ELR (cell line): ENCODE data around the gene KCTD5.

ENCODE experiments used
- DNase-seq: peaks from one replicate; pipeline ENCODE4 v3.0.0-alpha.2; 2015; ENCODE audit warnings: low read depth

KCTD5 gene

DNA sequence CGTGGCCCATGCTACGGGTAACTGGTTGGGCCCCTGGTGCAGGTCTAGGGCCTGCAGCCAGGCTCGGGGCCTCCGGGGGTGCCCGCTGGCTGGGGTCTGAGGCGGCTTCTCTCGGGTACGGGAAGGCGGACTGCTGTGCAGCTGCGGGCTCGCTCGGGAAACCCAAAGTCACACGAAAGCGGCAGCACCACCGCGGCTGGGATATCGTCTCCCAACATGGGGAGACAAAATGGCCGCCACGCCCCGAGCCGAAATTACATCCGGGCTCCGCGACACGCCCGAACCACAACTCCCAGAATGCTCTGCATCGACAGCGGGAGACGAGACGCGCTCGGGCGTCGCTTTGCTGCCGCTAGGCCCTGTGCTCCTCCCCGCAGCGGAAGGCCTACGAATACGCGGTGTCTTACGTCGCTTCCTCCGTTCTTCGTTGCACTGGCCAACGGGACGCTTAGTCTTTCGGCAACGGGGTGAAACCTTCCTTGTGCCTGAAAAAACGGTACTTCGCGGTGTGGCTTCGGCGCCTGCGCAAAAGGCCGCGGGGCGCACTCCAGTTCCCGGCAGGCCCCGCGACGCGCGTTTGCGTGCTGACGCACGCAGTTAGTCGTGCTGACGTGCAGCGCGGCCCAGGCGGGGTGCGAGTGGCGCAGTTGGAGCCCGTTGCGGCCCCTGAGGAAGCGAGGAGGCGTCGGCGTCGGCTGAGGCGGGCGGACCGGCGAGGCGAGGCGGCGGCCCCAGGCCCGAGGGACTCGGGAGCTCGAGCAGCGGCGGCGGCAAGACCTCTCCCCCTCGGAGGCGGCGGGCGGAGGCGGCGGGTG, 69.9 kb downstream of the KCTD5 start, which contains the start of gene SRRM2:
Gene SRRM2, plus strand, starts transcription at position 604 of the 815 bp plus-strand sequence. CDS start 3,727 bp downstream, outside the sequence.
- DNase-seq, result peak; percentile 94

DNA sequence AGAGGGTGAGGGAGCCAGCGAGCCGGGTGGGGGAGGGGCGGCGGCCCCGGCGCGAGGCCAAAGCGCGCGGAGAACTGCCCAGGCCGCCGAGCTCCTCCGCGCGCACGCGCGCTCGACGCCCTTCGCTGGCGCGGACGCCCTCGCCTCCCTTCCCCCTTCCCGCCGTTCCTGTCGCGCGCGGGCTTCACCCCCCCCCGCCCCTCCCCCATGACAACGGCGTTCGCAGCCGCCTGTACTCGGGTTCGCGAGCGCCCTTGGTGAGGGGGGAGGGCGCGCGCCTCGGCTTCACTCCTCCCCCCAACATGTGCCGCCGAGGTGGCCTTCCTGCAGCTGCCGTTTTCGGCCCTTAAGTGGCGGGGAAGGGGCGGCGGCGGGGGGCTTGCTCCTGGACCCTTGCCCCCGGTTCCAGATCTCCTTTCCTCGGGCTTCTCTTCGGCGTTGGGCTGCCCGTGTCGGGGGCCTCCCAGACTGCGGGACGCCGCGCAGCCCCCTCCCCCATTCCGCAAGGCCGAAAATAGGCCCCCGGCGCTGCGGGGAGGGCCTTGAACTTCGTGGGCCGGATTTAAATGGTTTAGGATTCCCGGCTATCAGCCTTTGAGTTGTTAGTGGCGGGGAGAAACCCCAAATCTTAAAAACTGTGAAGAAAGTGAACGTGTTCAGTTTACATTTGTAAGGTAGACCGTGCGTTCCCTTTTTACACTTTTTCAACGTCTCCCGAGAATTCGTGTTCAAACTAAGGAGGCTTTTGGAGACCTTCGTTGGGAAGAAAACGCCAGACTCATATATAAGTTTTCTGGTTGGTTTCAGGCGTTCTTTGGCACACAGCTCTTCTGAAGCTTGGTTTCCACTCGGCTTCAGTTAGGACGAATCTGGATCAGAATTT, 70.8 kb downstream of the KCTD5 start:
- peak; percentile 79 for DNase-seq

DNA sequence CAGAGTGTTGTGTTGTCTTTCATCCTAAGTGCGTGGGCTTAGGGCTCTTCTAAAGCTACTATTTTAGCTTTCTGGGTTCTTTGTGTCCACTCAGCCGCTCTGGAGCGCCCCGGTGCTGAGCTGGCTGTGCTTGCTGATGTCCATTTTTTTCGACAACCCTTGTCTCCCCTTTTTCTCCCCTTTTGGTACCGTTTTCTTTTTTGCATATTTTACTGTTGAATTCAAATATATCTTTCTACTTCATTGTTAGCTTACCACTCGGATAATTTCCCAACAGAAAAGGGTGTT, 71.4 kb downstream of the KCTD5 start:
- DNase-seq, result peak; percentile 35

DNA sequence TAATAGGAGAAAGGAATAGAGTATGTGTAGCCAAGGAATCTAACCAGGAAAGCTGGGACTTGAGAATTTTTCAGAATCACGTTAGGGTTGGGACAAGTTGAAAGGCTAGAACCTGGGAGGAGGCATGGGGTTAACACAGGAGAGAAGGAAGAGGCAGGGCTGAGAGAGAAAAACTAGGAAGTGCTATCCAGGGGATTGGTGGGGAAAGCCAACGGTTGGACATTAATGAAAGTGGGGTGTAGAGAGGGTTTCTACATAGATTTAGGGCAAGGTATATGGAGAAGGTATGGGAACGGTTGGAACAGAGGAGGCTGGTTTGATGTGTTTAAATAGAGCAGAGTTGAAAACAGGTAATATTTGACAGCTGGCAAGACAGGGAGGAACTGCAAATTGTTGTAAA, 72.8 kb downstream of the KCTD5 start:
- DNase-seq, result no peak

DNA sequence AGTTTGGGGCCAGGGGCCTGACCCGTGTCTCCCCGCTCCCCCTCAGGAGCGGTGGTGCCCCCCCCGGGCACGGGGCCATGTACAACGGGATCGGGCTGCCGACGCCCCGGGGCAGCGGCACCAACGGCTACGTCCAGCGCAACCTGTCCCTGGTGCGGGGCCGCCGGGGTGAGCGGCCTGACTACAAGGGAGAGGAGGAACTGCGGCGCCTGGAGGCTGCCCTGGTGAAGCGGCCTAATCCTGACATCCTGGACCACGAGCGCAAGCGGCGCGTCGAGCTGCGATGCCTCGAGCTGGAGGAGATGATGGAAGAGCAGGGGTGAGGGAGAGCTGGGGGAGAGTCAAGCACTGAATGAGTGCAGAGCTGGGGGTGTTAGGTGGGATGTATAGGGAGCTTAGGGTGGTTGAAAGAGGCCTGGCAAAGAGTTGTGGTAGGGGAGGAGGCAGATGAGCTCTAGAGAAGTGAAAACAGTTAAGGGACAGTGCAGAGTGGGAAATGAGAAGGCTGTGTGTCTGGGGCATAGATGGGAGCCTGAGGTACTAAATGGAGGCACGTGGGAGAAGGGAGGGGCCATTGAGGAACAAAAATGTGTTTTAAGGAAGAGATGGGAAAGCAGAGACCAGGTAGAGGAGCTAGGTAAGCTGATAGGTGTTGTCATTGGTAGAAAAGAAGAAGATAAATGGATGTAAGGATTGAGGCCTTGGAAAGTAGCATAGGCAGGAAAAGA, 74.1 kb downstream of the KCTD5 start:
- no peak for DNase-seq

DNA sequence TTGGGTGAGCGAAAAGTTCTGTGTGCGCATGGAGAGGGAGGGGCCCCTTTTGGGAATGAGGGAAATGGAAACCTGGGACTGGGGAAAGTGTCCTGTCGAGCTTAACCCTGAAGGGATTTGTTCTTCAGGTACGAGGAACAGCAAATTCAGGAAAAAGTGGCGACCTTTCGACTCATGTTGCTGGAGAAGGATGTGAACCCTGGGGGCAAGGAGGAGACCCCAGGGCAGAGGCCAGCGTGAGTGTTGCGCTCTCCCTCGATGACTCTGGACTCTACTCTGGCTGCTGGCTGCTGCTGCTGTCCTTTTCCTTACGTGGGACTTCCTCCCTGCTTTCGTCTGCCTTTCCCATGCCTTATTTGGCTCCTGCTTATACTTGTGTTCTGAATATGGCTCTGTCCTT, 75.0 kb downstream of the KCTD5 start:
- no peak for DNase-seq
